Measurements from ENCODE around the gene MYO3B.

DNA sequence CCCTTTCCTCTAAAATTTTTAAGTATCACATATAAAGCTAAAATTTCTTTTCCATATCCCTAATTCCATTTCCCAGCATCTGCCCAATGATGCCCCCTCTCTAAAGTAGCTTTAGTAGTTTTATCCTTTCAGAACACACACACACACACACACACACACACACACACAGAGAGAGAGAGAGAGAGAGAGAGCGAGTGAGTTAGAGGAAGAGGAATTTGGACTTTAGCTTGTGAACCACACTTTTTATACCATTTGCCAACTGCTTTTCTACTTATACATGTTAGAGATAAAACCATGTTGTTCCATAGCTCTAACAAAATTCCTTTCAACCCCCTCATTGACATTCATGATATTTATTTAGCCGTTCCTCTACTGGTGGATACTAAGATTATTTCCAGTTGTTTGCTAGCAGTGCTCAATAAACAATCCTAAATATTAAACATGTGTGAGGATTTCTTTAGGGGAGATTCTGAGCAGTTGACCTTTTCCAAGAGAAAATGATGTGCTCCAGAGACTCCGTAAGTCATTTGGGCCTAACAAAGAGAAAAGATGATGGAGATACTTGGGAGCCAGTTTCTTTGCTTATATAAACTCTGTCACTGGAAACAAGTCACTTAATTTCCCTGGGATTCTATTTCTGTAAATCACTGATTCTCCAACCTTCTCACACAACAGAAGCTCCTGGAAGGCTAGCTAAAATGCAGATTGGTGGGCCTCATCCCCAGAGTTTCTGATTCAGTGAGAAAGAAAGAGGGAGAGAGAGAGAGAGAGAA, 307.5 kb downstream of the MYO3B start:
- TF ChIP-seq, protein P1, sequence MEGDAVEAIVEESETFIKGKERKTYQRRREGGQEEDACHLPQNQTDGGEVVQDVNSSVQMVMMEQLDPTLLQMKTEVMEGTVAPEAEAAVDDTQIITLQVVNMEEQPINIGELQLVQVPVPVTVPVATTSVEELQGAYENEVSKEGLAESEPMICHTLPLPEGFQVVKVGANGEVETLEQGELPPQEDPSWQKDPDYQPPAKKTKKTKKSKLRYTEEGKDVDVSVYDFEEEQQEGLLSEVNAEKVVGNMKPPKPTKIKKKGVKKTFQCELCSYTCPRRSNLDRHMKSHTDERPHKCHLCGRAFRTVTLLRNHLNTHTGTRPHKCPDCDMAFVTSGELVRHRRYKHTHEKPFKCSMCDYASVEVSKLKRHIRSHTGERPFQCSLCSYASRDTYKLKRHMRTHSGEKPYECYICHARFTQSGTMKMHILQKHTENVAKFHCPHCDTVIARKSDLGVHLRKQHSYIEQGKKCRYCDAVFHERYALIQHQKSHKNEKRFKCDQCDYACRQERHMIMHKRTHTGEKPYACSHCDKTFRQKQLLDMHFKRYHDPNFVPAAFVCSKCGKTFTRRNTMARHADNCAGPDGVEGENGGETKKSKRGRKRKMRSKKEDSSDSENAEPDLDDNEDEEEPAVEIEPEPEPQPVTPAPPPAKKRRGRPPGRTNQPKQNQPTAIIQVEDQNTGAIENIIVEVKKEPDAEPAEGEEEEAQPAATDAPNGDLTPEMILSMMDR (IDR thresholded peaks at IDR 0.05; ENCODE audit: insufficient read depth, low read length, poor library complexity, severe bottlenecking) = no peak
- no peak for TF ChIP-seq EZH2phosphoT487 (conservative IDR thresholded peaks at IDR 0.05; ENCODE audit: low read length)

All from SU-DHL-6 (cell line).